A549 (cell line): ENCODE measurements around the gene TKTL1. TPM values are rescaled to one million over a fixed set of nuclear protein-coding genes. Genes with fewer than 3 reads are reported as not detected.

Source experiments
- ATAC-seq, 2 experiments: fragments of 200-7000 bp in 1 of 2; fragments of >200 bp in 1 of 2; cut with Nextera tagmentation in 1 of 2; cut with Tn5 transposase in 1 of 2; 3 replicates each; pipeline versions ENCODE4 v1.8.0 to v1.9.1; 2018 to 2020; ENCODE audit warnings: mild to moderate bottlenecking in 1 of 2, moderate library complexity in 1 of 2
- CTCF ChIA-PET: fragments of 300-600 bp; sonication (Branson Sonifier 250); formaldehyde crosslinking; extraction: SDS; loops from one replicate; lab custom pipeline; 2021; ENCODE audit warnings: antibody characterized with exemption, inconsistent platforms; lab: Yijun Ruan, JAX
- POLR2A ChIA-PET: fragments of 350-600 bp; formaldehyde crosslinking; extraction: SDS; loops from one replicate; lab custom pipeline; 2021; ENCODE audit warnings: antibody characterized with exemption, inconsistent platforms; lab: Yijun Ruan, JAX
- DNase-seq, 2 experiments: peaks; one replicate each; pipeline versions ENCODE4 v3.0.0 to v3.0.0-alpha.2; 2011 to 2016; ENCODE audit warnings: low read depth in 1 of 2, low spot score in 1 of 2
- FAIRE-seq: peaks from 2 replicates; lab custom pipeline; 2011; peaks lifted over from hg19 to GRCh38; lab: Jason Lieb, UNC
- H3K27ac ChIP-seq, 2 experiments: fragments of >200 bp; sonication (Bioruptor Twin); formaldehyde crosslinking; 3 replicates each; pipeline ENCODE4 v1.5.1; 2016 to 2017
- H3K4me1 ChIP-seq: fragments of >200 bp; sonication (Bioruptor Twin); formaldehyde crosslinking; 3 replicates; pipeline ENCODE4 v1.6.1; 2016
- H3K4me2 ChIP-seq: fragments of >200 bp; sonication (Bioruptor Twin); formaldehyde crosslinking; 3 replicates; pipeline ENCODE4 v1.6.1; 2016
- H3K4me3 ChIP-seq: fragments of >200 bp; sonication (Bioruptor Twin); formaldehyde crosslinking; 3 replicates; pipeline ENCODE4 v1.5.1; 2016
- H3K9me3 ChIP-seq: fragments of >200 bp; sonication (Bioruptor Twin); formaldehyde crosslinking; 3 replicates; pipeline ENCODE4 v1.6.1; 2016
- BCL3 ChIP-seq: fragments of >200 bp; sonication (Bioruptor Twin); formaldehyde crosslinking; IDR thresholded peaks from 3 replicates; pipeline ENCODE4 v1.6.1; 2016
- CEBPB ChIP-seq, 2 experiments: fragments of >200 bp in 1 of 2; sonication (Bioruptor Twin) in 1 of 2; formaldehyde crosslinking in 1 of 2; IDR thresholded peaks; 2 replicates each; pipeline ENCODE4 v1.6.1; 2012 to 2016
- HOXB13 ChIP-seq: fragments of 250-450 bp; sonication (Bioruptor Pico); IDR thresholded peaks from 2 replicates; pipeline ENCODE4 v1.5.0; 2020; ENCODE audit warnings: low read depth, mild to moderate bottlenecking, moderate library complexity
- HOXB5 ChIP-seq: fragments of 250-450 bp; sonication (Bioruptor Pico); IDR thresholded peaks from 2 replicates; pipeline ENCODE4 v1.5.0; 2020; ENCODE audit warnings: mild to moderate bottlenecking, moderate library complexity
- JUN ChIP-seq, 2 experiments: fragments of >200 bp; sonication (Bioruptor Twin); formaldehyde crosslinking; IDR thresholded peaks; 2 replicates in 1 of 2; 3 replicates in 1 of 2; pipeline ENCODE4 v1.6.1; 2016 to 2017
- KDM5A ChIP-seq: fragments of 200-600 bp; sonication (generic); IDR thresholded peaks from 2 replicates; pipeline ENCODE4 v1.6.1; 2016; ENCODE audit warnings: antibody characterized with exemption, mild to moderate bottlenecking
- MAZ ChIP-seq: fragments of 150-350 bp; IDR thresholded peaks from 2 replicates; pipeline ENCODE4 v1.6.1; 2014; ENCODE audit warnings: antibody characterized with exemption, low read depth, low read length, borderline replicate concordance
- NPAS2 ChIP-seq: fragments of 250-450 bp; sonication (Bioruptor Pico); IDR thresholded peaks from 2 replicates; pipeline ENCODE4 v1.8.0; 2022; ENCODE audit warnings: mild to moderate bottlenecking, moderate library complexity, borderline replicate concordance
- NR3C1 ChIP-seq: fragments of >200 bp; sonication (Bioruptor Twin); formaldehyde crosslinking; IDR thresholded peaks from 3 replicates; pipeline ENCODE4 v1.6.1; 2017
- POLR2AphosphoS2 ChIP-seq: conservative IDR thresholded peaks from 2 replicates; pipeline ENCODE4 v1.6.1; 2012; ENCODE audit warnings: low read length, improper control_type of control experiment, inconsistent platforms
- RARB ChIP-seq: fragments of 250-450 bp; sonication (Bioruptor Pico); IDR thresholded peaks from 2 replicates; pipeline ENCODE4 v1.8.0; 2021; ENCODE audit warnings: mild to moderate bottlenecking, moderate library complexity
- ZSCAN20 ChIP-seq: fragments of 250-450 bp; sonication (Bioruptor Pico); IDR thresholded peaks from 2 replicates; pipeline ENCODE4 v1.8.0; 2022; ENCODE audit warnings: mild to moderate bottlenecking, moderate library complexity
- WGBS: methylation state at CpG from one replicate; pipeline ENCODE4 v1.1.6; 2017; ENCODE audit errors: missing lambda C conversion rate; 5-methylcytosine and 5-hydroxymethylcytosine counted together
- polyA plus RNA-seq, 4 experiments: library from polyadenylated mRNA; depleted of rRNA in 3 of 4; stranded (reverse); fragments of >200 nt; fragmentation: RNase III in 1 of 4; extraction: RNeasy Plus Mini Kit Qiagen cat#74134 plus additional on column Dnase treatment in 1 of 4; gene quantifications; 2 replicates in 3 of 4; 3 replicates in 1 of 4; pipeline ENCODE4 v1.2.3, GENCODE V29; 2011 to 2017
- TF ChIP-seq, protein P1 (sequence below): fragments of 250-450 bp; sonication (Bioruptor Pico); IDR thresholded peaks from 2 replicates; pipeline ENCODE4 v1.5.0; 2020; ENCODE audit warnings: low read depth, mild to moderate bottlenecking, moderate library complexity
- TF ChIP-seq, protein P2 (sequence below): IDR thresholded peaks from 2 replicates; pipeline ENCODE4 v1.6.1; 2012; ENCODE audit warnings: low read depth, borderline replicate concordance
- TF ChIP-seq, protein P3 (sequence below): fragments of 150-350 bp; IDR thresholded peaks from 2 replicates; pipeline ENCODE4 v1.6.1; 2014; ENCODE audit warnings: low read depth, mild to moderate bottlenecking, low read length
- TF ChIP-seq, protein P4 (sequence below): IDR thresholded peaks from 2 replicates; pipeline ENCODE4 v1.6.1; 2012
- TF ChIP-seq, protein P5 (sequence below): fragments of 250-450 bp; sonication (Bioruptor Pico); IDR thresholded peaks from 2 replicates; pipeline ENCODE4 v1.5.0; 2021; ENCODE audit warnings: mild to moderate bottlenecking, moderate library complexity, borderline replicate concordance

Gene TKTL1
- polyA plus RNA-seq, 2 of the 4 experiments (the other 2 are of a cell fraction), result 0.14 TPM; not detected in 1

- TF ChIP-seq, protein P1, sequence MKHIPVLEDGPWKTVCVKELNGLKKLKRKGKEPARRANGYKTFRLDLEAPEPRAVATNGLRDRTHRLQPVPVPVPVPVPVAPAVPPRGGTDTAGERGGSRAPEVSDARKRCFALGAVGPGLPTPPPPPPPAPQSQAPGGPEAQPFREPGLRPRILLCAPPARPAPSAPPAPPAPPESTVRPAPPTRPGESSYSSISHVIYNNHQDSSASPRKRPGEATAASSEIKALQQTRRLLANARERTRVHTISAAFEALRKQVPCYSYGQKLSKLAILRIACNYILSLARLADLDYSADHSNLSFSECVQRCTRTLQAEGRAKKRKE (CRISPR knock-in tag), result no peak
- TF ChIP-seq BCL3 (no peak), CEBPB (IDR thresholded peaks at IDR 0.05) (no peak), RARB (no peak), HOXB13 (CRISPR knock-in tag) (no peak), MAZ (no peak), JUN (IDR thresholded peaks at IDR 0.05) (no peak), KDM5A (no peak), NPAS2 (CRISPR knock-in tag) (no peak), NR3C1 (no peak)
Observed at GRCh38 chrX:154352012-154352401, 56.4 kb downstream of the TKTL1 start (continued).

- FAIRE-seq (no peak), DNase-seq (peak in 1 of 2 experiments; percentile 16), ATAC-seq (no peak)
- ChIA-PET POLR2A (no interaction called here), CTCF (no interaction called here)
- Histone ChIP-seq H3K4me3 (no peak overlapping the region), H3K9me3 (no peaks in the 10 kb centered on the region), H3K4me1 (peaks cover 75% of the 10 kb centered on the region), H3K4me2 (no peak overlapping the region), H3K27ac (no peak overlapping the region)
- no peak for TF ChIP-seq KDM5A
- TF ChIP-seq JUN (IDR thresholded peaks at IDR 0.05), result 0 out of 5 replicates have a peak, but pooled peaks of 1 of the 2 experiments have one; percentile 13
- WGBS, result 79% methylated on average over 5 of the region's 13 CpGs
Observed at GRCh38 chrX:154352466-154352865, 56.9 kb downstream of the TKTL1 start.

DNA sequence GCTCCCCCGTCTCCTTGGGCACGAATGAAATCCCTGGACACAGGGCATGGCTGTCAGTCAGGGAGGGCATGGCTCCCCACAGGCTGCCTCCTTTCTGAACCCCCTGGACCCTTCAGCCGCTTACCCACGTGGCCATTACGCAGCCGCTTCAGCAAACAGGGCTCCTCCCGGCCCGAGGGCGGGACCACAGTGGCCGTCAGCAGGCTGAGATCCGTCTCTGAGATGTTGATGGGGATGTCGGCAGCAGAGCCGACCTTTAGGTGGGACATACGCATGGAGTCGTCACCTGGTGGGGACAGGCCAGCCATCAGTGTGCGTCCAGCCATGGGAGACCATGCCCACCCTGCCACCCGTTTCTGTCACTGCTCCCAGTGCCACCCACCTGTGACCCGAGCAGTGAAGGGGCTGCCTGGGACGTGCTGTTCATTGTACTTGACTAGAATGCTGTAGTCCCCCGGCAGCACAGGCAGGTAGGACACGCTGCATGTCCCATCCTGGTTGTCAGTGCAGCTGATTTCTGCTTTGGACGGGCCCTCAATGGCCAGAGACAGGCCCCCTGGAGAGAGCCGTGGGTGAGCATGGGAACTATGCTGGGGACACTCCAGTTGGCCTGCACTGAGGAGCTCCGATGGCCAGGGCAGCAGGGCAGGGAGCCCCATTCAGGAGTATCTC is 57.7 kb downstream of the TKTL1 start:
- Histone ChIP-seq H3K27ac (no peak overlapping the region), H3K4me2 (no peak overlapping the region), H3K4me1 (peaks cover 75% of the 10 kb centered on the region), H3K4me3 (no peak overlapping the region), H3K9me3 (no peaks in the 10 kb centered on the region)
- WGBS, result 92% methylated on average over 15 of the region's 24 CpGs
- POLR2A ChIA-PET, result no interaction called here
- CTCF ChIA-PET, result interaction anchor here (0.8 to 1.6 kb wide), 2 partner anchors 12 to 15 kb away, joined by 5 read pairs; no protein-coding TSS in a partner anchor
- TF ChIP-seq JUN (IDR thresholded peaks at IDR 0.05) (peak in 1 of 2 experiments; percentile 3; a peak in 1 of 5 replicates), NPAS2 (CRISPR knock-in tag) (no peak)
- DNase-seq, result peak in 1 of 2 experiments; percentile 7
- no peak for FAIRE-seq
- ATAC-seq, result no peak

- WGBS, result 88% methylated on average over 11 of the region's 14 CpGs
- Histone ChIP-seq H3K4me2 (no peak overlapping the region), H3K9me3 (no peaks in the 10 kb centered on the region), H3K4me1 (peaks cover 75% of the 10 kb centered on the region), H3K27ac (no peak overlapping the region), H3K4me3 (no peak overlapping the region)
- CTCF ChIA-PET, result interaction anchor here (0.8 to 1.6 kb wide), 3 partner anchors 11 to 30 kb away, joined by 3 to 5 read pairs (median 5); no protein-coding TSS in a partner anchor
- FAIRE-seq (no peak), ATAC-seq (no peak), DNase-seq (peak in 1 of 2 experiments; percentile 12)
- POLR2A ChIA-PET, result interaction anchor here (0.8 kb wide), 1 partner anchor 15 kb away, joined by 4 read pairs; no protein-coding TSS in a partner anchor
- TF ChIP-seq NPAS2 (CRISPR knock-in tag) (no peak), POLR2AphosphoS2 (0 out of 2 replicates have a peak, but pooled peaks have one; percentile 50)
Observed at GRCh38 chrX:154354013-154354412, 58.4 kb downstream of the TKTL1 start.

GRCh38 chrX:154354516-154354915 is 58.9 kb downstream of the TKTL1 start:
- WGBS, result 92% methylated on average over 11 of the region's 13 CpGs
- Histone ChIP-seq H3K27ac (no peak overlapping the region), H3K4me1 (peaks cover 75% of the 10 kb centered on the region), H3K9me3 (no peaks in the 10 kb centered on the region), H3K4me2 (no peak overlapping the region), H3K4me3 (no peak overlapping the region)
- ATAC-seq (no peak), FAIRE-seq (no peak), DNase-seq (no peak)
- CTCF ChIA-PET, result interaction anchor here (1.0 to 1.6 kb wide), 2 partner anchors 14 to 29 kb away, joined by 3 to 5 read pairs; no protein-coding TSS in a partner anchor
- POLR2A ChIA-PET, result interaction anchor here (0.8 kb wide), 1 partner anchor 15 kb away, joined by 4 read pairs; no protein-coding TSS in a partner anchor
- TF ChIP-seq, protein P2, sequence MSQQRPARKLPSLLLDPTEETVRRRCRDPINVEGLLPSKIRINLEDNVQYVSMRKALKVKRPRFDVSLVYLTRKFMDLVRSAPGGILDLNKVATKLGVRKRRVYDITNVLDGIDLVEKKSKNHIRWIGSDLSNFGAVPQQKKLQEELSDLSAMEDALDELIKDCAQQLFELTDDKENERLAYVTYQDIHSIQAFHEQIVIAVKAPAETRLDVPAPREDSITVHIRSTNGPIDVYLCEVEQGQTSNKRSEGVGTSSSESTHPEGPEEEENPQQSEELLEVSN, result no peak
- TF ChIP-seq, protein P3, sequence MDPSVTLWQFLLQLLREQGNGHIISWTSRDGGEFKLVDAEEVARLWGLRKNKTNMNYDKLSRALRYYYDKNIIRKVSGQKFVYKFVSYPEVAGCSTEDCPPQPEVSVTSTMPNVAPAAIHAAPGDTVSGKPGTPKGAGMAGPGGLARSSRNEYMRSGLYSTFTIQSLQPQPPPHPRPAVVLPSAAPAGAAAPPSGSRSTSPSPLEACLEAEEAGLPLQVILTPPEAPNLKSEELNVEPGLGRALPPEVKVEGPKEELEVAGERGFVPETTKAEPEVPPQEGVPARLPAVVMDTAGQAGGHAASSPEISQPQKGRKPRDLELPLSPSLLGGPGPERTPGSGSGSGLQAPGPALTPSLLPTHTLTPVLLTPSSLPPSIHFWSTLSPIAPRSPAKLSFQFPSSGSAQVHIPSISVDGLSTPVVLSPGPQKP, result no peak
- no peak for TF ChIP-seq NR3C1
- TF ChIP-seq, protein P4, sequence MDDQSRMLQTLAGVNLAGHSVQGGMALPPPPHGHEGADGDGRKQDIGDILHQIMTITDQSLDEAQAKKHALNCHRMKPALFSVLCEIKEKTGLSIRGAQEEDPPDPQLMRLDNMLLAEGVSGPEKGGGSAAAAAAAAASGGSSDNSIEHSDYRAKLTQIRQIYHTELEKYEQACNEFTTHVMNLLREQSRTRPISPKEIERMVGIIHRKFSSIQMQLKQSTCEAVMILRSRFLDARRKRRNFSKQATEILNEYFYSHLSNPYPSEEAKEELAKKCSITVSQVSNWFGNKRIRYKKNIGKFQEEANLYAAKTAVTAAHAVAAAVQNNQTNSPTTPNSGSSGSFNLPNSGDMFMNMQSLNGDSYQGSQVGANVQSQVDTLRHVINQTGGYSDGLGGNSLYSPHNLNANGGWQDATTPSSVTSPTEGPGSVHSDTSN, result no peak
- TF ChIP-seq, protein P5, sequence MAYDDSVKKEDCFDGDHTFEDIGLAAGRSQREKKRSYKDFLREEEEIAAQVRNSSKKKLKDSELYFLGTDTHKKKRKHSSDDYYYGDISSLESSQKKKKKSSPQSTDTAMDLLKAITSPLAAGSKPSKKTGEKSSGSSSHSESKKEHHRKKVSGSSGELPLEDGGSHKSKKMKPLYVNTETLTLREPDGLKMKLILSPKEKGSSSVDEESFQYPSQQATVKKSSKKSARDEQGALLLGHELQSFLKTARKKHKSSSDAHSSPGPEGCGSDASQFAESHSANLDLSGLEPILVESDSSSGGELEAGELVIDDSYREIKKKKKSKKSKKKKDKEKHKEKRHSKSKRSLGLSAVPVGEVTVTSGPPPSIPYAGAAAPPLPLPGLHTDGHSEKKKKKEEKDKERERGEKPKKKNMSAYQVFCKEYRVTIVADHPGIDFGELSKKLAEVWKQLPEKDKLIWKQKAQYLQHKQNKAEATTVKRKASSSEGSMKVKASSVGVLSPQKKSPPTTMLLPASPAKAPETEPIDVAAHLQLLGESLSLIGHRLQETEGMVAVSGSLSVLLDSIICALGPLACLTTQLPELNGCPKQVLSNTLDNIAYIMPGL (CRISPR knock-in tag), result no peak
- TF ChIP-seq ZSCAN20 (CRISPR knock-in tag), result no peak
- no peak for TF ChIP-seq HOXB5
- no peak for TF ChIP-seq POLR2AphosphoS2
- no peak for TF ChIP-seq MAZ
